Measurements from ENCODE around the gene PRKCE. TPM values are rescaled to one million over a fixed set of nuclear protein-coding genes. Genes with fewer than 3 reads are reported as not detected.

The PRKCE gene
- total and polyA plus RNA-seq, 2 donors (not counting 1 experiment from before 2014, with no cell fraction given), result 23.6 to 271 TPM

GRCh38 chr2:45813003-45813941 is 161.8 kb downstream of the PRKCE start:
- Mint-ChIP-seq H3K4me3 (no peak overlapping the region), H3K4me1 (peaks cover 21% of the 10 kb centered on the region), H3K27me3 (no peaks in the 10 kb centered on the region), H3K27ac (no peak overlapping the region), H3K9me3 (ENCODE audit: insufficient read depth) (no peaks in the 10 kb centered on the region)
- intact Hi-C loops (cut with micrococcal nuclease), result no loop called here
- no peak overlapping the region for H2AFZ ChIP-seq (ENCODE audit: insufficient read depth, low read depth, low read length, poor library complexity, severe bottlenecking)
- H3K36me3 ChIP-seq (replicated peaks in 1 of 2; ENCODE audit: control extremely low read depth in 1 of 2, control insufficient read depth in 1 of 2, extremely low read depth in 1 of 2, insufficient read depth in 2 of 2, low read length in 1 of 2), result peaks cover 0 to 9% of the 10 kb centered on the region in 2 experiments
- no peak overlapping the region for H3K9ac ChIP-seq (ENCODE audit: low read length)
- peaks cover 94% of the 10 kb centered on the region for H3K79me2 ChIP-seq (ENCODE audit: control insufficient read depth, insufficient read depth, low read length)
- ATAC-seq (ENCODE audit: low read depth), result no peak
- 96% methylated on average over 10 of the region's 13 CpGs for WGBS (ENCODE audit: insufficient coverage)
- no peaks in the 10 kb centered on the region for H3K4me1 ChIP-seq (ENCODE audit: control insufficient read depth in 2 of 2, insufficient read depth in 2 of 2, low read length in 2 of 2)
- no peak for DNase-seq
- ChIA-PET POLR2A (no interaction called here), CTCF (no interaction called here)
- no peak overlapping the region for H3K4me3 ChIP-seq (ENCODE audit: control extremely low read depth in 1 of 5, extremely low read depth in 1 of 5, insufficient read depth in 1 of 5, low read depth in 2 of 5, low read length in 4 of 5)
- H3K27ac ChIP-seq (ENCODE audit: low read length in 2 of 2), result no peak overlapping the region
- H3K4me2 ChIP-seq (replicated peaks; ENCODE audit: low read depth, low read length, poor library complexity, severe bottlenecking), result no peak overlapping the region
- no peaks in the 10 kb centered on the region for H3K9me3 ChIP-seq (ENCODE audit: control extremely low read depth in 1 of 3, control insufficient read depth in 2 of 3, insufficient read depth in 1 of 3, low read length in 2 of 3)
- H3K27me3 ChIP-seq (replicated peaks in 1 of 4; ENCODE audit: control extremely low read depth in 1 of 4, control insufficient read depth in 3 of 4, insufficient read depth in 4 of 4, low read length in 3 of 4), result no peaks in the 10 kb centered on the region
- H4K20me1 ChIP-seq (ENCODE audit: control insufficient read depth, insufficient read depth, low read length, poor library complexity, severe bottlenecking), result peaks cover 70% of the 10 kb centered on the region
- no peak for TF ChIP-seq CTCF (IDR thresholded peaks at IDR 0.05)
- no peak for TF ChIP-seq EZH2 (IDR thresholded peaks at IDR 0.05; ENCODE audit: borderline replicate concordance, insufficient read depth, low read depth, low read length, poor library complexity, severe bottlenecking)

GRCh38 chr2:45814488-45814887 is 163.0 kb downstream of the PRKCE start:
- ChIA-PET POLR2A (no interaction called here), CTCF (no interaction called here)
- Histone ChIP-seq H3K4me3 (ENCODE audit: control extremely low read depth in 1 of 5, extremely low read depth in 1 of 5, insufficient read depth in 1 of 5, low read depth in 2 of 5, low read length in 4 of 5) (no peak overlapping the region), H3K4me2 (replicated peaks; ENCODE audit: low read depth, low read length, poor library complexity, severe bottlenecking) (no peak overlapping the region), H3K27ac (ENCODE audit: low read length in 2 of 2) (no peak overlapping the region), H2AFZ (ENCODE audit: insufficient read depth, low read depth, low read length, poor library complexity, severe bottlenecking) (no peak overlapping the region), H4K20me1 (ENCODE audit: control insufficient read depth, insufficient read depth, low read length, poor library complexity, severe bottlenecking) (peaks cover 70% of the 10 kb centered on the region), H3K9ac (ENCODE audit: low read length) (no peak overlapping the region), H3K79me2 (ENCODE audit: control insufficient read depth, insufficient read depth, low read length) (peaks cover 94% of the 10 kb centered on the region), H3K36me3 (replicated peaks in 1 of 2; ENCODE audit: control extremely low read depth in 1 of 2, control insufficient read depth in 1 of 2, extremely low read depth in 1 of 2, insufficient read depth in 2 of 2, low read length in 1 of 2) (peaks cover 0 to 14% of the 10 kb centered on the region in 2 experiments), H3K9me3 (ENCODE audit: control extremely low read depth in 1 of 3, control insufficient read depth in 2 of 3, insufficient read depth in 1 of 3, low read length in 2 of 3) (no peaks in the 10 kb centered on the region), H3K4me1 (ENCODE audit: control insufficient read depth in 2 of 2, insufficient read depth in 2 of 2, low read length in 2 of 2) (peaks cover 0 to 4% of the 10 kb centered on the region in 2 donors), H3K27me3 (replicated peaks in 1 of 4; ENCODE audit: control extremely low read depth in 1 of 4, control insufficient read depth in 3 of 4, insufficient read depth in 4 of 4, low read length in 3 of 4) (no peaks in the 10 kb centered on the region)
- Mint-ChIP-seq H3K27ac (no peak overlapping the region), H3K27me3 (no peaks in the 10 kb centered on the region), H3K9me3 (ENCODE audit: insufficient read depth) (no peaks in the 10 kb centered on the region), H3K4me1 (peaks cover 26% of the 10 kb centered on the region), H3K4me3 (no peak overlapping the region)
- DNase-seq (no peak), ATAC-seq (ENCODE audit: low read depth) (no peak)
- intact Hi-C loops (cut with micrococcal nuclease), result no loop called here
- WGBS (ENCODE audit: insufficient coverage), result 100% methylated on average over 3 of the region's 3 CpGs
- TF ChIP-seq CTCF (IDR thresholded peaks at IDR 0.05) (no peak), EZH2 (IDR thresholded peaks at IDR 0.05; ENCODE audit: borderline replicate concordance, insufficient read depth, low read depth, low read length, poor library complexity, severe bottlenecking) (no peak)
